GM12892 (cell line): ENCODE data around the gene OR10A4.

Experiments
- POLR2A ChIP-seq: IDR thresholded peaks from 2 replicates; pipeline ENCODE4 v1.6.1; 2011; ENCODE audit warnings: low read depth, low read length, control low read depth
- POLR2AphosphoS5 ChIP-seq: IDR thresholded peaks from 2 replicates; pipeline ENCODE4 v1.6.1; 2011; ENCODE audit warnings: low read depth, low read length, control low read depth

GRCh38 chr11:6926208-6927029 lies 50.0 kb downstream of the OR10A4 start, which contains the start of gene ZNF215:
- TF ChIP-seq POLR2A (no peak; the same call in 1 of the 2 replicates), POLR2AphosphoS5 (no peak)
